ENCODE measurements around the gene COL25A1.
"Not testable (repeated sequence)": the region's sequence is repeated elsewhere in the genome, so short reads cannot be mapped to it uniquely, and the experiment has no call there.

Gene COL25A1

DNA sequence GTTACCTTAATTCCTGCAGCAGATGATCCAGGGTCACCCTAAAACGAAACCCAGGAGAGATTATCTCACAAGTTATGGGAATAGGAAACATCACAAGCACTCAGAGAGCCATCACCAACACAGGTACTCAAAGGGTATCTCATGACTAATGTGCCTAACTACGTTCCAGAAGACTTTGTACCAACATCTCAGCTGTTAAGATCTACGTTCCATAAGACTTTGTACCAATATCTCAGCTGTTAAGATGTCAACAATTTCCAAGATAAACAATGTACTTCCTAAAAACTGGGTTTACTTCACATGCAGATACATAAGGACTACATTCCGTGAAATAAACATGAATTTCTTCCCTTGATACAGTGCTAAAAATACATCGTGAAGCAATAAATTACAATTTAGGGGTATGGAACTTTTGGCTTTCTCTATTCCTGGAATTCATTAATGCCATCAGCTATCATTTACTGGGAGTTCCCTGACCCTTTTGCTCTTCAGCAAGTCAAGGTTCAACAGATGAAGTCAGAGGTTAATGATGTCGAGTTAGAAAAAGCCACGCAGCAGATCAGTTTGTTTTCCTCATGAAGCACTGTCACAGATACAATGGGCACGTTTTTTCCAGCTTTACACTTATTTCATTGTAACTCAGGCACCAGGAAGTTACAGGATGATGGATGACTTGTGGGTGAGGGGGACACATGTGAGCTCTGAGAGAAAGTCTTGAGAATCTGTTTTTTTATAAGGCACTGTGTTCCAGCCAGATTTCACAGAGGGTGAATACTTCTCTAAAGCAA is 412.6 kb downstream of the COL25A1 start:
- Mint-ChIP-seq H3K27ac (no peak overlapping the region), H3K9me3 (no peaks in the 10 kb centered on the region), H3K36me3 (no peaks in the 10 kb centered on the region), H3K4me1 (no peaks in the 10 kb centered on the region), H3K27me3 (no peaks in the 10 kb centered on the region), H3K4me3 (no peak overlapping the region)
- DNase-seq (no peak), ATAC-seq (replicated peaks) (no peak)

DNA sequence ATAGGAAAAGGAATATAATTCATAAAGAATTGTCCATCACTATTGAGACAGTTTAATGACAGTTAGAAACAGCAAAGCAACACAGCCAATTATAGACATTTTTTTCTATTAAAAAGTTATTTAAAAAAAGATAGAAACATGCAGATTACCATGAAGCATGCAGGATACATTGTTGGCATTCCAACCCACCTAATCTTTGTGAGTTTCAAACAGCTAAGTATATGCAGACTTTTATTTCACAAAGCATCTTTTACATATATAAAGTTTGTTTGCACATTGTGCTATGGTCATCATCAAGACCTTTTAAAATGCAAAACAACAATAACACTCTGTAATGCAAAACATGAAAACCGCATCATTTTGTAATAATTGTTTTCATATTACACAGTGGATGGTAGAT is 413.7 kb downstream of the COL25A1 start:
- H3K9me3 Mint-ChIP-seq: no peaks in the 10 kb centered on the region
- no peak for ATAC-seq (replicated peaks)

DNA sequence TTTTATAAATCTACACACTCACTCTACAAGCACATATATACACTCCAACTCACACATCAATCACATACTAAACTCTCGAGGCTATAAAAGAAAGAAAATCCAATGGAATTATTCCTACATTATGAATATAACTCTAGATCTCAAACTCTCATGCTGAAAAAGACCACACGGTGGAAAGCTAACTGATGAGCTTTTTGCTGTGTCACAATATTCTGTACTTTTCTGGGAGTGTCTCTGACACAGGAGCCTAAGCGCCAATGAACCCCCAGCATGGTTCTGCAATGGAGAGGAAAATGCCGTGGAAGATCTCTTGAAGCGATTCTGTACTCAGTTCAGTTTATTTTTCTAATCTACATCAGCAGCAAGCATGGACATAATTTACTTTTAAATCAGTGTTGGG is 415.4 kb downstream of the COL25A1 start:
- Mint-ChIP-seq H3K27ac (no peak overlapping the region), H3K27me3 (no peaks in the 10 kb centered on the region), H3K9me3 (no peaks in the 10 kb centered on the region), H3K4me3 (no peak overlapping the region), H3K4me1 (no peaks in the 10 kb centered on the region), H3K36me3 (no peaks in the 10 kb centered on the region)
- ATAC-seq (replicated peaks) (no peak), DNase-seq (no peak)

More for the DNA sequence above, 413.7 kb downstream of the COL25A1 start:
- DNase-seq: no peak
- no peaks in the 10 kb centered on the region for H3K36me3 Mint-ChIP-seq
- H3K27ac Mint-ChIP-seq: no peak overlapping the region
- no peaks in the 10 kb centered on the region for H3K27me3 Mint-ChIP-seq
- no peak overlapping the region for H3K4me3 Mint-ChIP-seq
- no peaks in the 10 kb centered on the region for H3K4me1 Mint-ChIP-seq

DNA sequence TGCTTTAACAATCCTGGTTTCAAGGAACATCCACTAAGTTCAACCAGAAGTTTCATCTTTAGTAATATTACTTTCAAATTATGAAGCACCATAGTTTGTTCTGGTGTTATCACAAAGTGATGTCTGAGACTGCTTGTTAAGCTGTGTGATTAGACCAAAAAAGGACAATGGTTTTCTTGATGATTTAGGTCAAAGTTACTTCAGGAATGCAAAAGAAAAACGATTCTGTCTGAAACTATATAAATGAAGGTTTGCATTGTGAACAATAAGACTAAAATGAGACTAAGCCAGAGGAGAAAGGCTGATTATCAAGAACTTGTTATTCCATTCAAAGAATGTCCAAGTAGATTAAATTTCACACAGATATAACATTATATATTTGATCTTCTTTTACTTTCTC is 417.2 kb downstream of the COL25A1 start:
- no peaks in the 10 kb centered on the region for H3K9me3 Mint-ChIP-seq
- no peaks in the 10 kb centered on the region for H3K36me3 Mint-ChIP-seq
- H3K27ac Mint-ChIP-seq: no peak overlapping the region
- H3K4me3 Mint-ChIP-seq: no peak overlapping the region
- ATAC-seq (replicated peaks): no peak
- H3K4me1 Mint-ChIP-seq: no peaks in the 10 kb centered on the region
- no peaks in the 10 kb centered on the region for H3K27me3 Mint-ChIP-seq
- no peak for DNase-seq

DNA sequence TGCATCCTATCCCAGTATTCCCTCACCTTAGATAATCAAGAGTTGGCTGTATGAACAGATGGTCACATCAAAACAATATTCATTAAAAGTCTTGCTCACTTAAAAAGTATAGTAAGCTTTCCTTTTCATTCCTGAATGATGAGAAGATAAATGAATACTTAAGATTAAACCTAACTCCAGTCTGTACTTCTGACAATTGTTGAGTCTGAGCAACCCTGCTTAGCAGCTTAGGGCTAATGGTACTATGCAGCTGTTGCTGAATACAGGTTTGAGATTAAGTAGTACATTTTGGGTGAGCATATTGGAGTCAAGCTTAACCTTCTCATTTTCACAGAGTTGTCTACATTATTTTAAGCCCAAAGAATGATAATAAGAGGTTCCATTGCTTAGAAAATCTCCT is 417.9 kb downstream of the COL25A1 start:
- no peaks in the 10 kb centered on the region for H3K9me3 Mint-ChIP-seq
- no peak overlapping the region for H3K27ac Mint-ChIP-seq
- no peak for ATAC-seq (replicated peaks)
- no peaks in the 10 kb centered on the region for H3K4me1 Mint-ChIP-seq
- H3K36me3 Mint-ChIP-seq: no peaks in the 10 kb centered on the region
- H3K4me3 Mint-ChIP-seq: no peak overlapping the region
- DNase-seq: no peak
- no peaks in the 10 kb centered on the region for H3K27me3 Mint-ChIP-seq

DNA sequence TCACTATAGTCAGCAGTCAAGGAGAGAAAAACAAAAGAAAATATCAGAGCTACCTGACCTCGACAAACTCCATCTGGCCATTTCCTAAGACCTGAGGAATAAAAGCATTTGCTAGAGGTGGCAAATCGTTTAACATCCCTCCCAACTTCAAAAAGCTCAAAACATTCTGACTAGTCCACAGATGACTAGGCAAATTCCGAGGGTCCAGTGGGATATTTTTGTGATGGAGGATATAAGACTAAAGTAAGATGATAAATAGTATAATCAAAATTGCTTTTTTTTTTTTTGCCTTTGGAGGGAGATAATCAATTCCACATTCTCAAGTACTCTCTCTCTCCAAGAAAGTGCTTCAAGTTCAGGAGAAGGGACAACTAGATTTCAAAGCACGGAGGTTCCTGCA is 420.5 kb downstream of the COL25A1 start:
- H3K27ac Mint-ChIP-seq: no peak overlapping the region
- no peaks in the 10 kb centered on the region for H3K9me3 Mint-ChIP-seq
- no peak overlapping the region for H3K4me3 Mint-ChIP-seq
- no peaks in the 10 kb centered on the region for H3K4me1 Mint-ChIP-seq
- ATAC-seq (replicated peaks): no peak
- H3K27me3 Mint-ChIP-seq: no peaks in the 10 kb centered on the region
- DNase-seq: no peak
- no peaks in the 10 kb centered on the region for H3K36me3 Mint-ChIP-seq

DNA sequence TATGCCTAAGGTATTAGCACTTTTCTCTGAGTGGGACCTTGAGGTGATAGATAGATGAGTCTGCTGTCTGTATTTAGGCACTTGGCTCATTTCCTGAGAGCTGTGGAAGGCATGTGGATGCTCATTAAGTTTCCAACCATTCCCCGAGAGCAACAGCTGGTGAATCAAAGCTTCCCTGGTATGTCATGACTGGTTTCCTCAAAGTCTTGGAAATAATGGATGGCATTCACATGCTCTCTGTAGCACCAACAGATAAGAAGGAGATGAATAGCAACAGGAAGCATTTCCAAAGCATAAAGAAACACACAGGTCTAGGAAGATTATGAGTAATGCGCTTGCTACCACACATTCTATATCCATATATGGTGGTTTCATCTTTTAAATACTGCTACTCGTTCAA is 421.3 kb downstream of the COL25A1 start:
- Mint-ChIP-seq H3K36me3 (no peaks in the 10 kb centered on the region), H3K4me1 (no peaks in the 10 kb centered on the region), H3K4me3 (no peak overlapping the region), H3K9me3 (no peaks in the 10 kb centered on the region), H3K27me3 (no peaks in the 10 kb centered on the region), H3K27ac (no peak overlapping the region)
- no peak for DNase-seq
- no peak for ATAC-seq (replicated peaks)

DNA sequence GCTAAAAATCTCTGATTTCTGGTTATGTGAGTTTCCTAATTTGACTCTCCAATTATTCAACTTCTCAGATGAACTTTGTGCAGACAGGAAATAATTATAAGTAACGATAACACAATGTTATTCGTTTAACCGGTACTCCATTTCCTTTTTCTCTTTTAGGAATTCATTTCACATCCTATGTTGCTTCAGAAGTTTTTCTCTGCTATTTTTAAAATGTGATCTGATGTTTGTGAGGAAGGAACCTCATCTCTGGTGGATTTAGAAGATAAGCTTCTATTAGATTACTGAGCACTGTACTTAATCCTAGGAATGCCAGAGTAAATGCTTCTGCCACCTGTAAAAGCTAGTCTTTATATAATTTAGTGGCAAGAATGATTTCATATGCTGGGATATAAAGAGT is 423.7 kb downstream of the COL25A1 start:
- H3K36me3 Mint-ChIP-seq: no peaks in the 10 kb centered on the region
- no peak overlapping the region for H3K27ac Mint-ChIP-seq
- no peak for ATAC-seq (replicated peaks)
- no peak for DNase-seq
- H3K4me3 Mint-ChIP-seq: no peak overlapping the region
- H3K9me3 Mint-ChIP-seq: no peaks in the 10 kb centered on the region
- H3K27me3 Mint-ChIP-seq: no peaks in the 10 kb centered on the region
- H3K4me1 Mint-ChIP-seq: no peaks in the 10 kb centered on the region

DNA sequence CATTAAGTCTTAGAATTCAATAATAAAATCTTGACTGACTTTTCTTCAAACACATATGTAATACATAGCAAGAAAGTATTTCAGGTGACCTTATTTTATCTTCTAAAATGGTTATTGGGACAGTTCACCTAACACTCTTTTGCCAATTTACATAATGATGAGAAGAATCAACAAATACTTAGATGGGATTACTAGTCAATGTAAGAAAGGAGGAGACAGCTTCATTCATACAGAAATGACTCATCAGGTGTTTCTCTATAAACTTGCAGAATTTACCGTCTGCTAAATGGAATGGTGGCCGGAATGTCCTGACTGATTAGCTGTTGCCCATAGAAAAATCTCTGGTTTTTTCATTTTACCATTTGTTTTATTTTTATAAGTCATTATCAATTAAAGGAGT is 424.6 kb downstream of the COL25A1 start:
- ATAC-seq (replicated peaks): no peak
- DNase-seq: no peak
- H3K36me3 Mint-ChIP-seq: no peaks in the 10 kb centered on the region
- no peak overlapping the region for H3K4me3 Mint-ChIP-seq
- no peaks in the 10 kb centered on the region for H3K27me3 Mint-ChIP-seq
- no peak overlapping the region for H3K27ac Mint-ChIP-seq
- no peaks in the 10 kb centered on the region for H3K9me3 Mint-ChIP-seq
- no peaks in the 10 kb centered on the region for H3K4me1 Mint-ChIP-seq

DNA sequence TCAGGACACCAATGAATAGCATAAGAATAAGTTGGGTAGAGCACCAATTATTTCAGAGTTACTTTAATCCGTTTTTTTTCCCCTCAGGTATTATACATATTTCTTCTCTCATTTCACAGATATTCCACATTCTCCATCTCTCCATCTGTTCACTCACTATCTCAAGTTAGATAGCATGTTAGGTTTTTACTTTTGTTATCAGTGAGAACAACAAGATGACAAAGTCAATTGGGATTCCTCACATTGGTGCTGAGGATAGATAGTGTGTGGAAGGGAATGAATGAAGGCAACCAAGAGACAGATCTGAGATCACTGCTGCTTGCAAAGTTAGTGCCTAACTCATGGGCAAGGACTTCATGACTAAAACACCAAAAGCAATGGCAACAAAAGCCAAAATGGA is 427.7 kb downstream of the COL25A1 start:
- Mint-ChIP-seq H3K4me1 (no peaks in the 10 kb centered on the region), H3K36me3 (no peaks in the 10 kb centered on the region), H3K27me3 (no peaks in the 10 kb centered on the region), H3K4me3 (no peak overlapping the region), H3K9me3 (no peaks in the 10 kb centered on the region), H3K27ac (no peak overlapping the region)
- DNase-seq (no peak), ATAC-seq (replicated peaks) (no peak)

DNA sequence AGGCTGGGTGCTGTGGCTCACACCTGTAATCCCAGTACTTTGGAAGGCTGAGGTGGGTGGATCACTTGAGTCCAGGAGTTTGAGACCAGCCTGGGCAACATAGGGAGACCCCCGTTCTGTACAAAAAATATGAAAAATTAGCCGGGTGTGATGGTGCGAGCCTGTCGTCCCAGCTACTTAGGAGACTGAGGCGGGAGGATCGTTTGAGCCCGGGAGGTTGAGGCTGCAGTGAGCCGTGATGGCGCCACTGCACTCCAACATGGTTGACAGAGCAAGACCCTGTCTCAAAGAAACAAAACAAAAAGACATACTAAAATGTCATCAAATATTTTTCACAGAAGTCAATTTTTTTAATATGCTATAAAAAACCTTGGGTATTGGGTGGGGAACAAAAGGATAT is 432.5 kb downstream of the COL25A1 start:
- not testable (repeated sequence) for H3K36me3 Mint-ChIP-seq; DNase-seq; H3K9me3 Mint-ChIP-seq; ATAC-seq (replicated peaks); H3K4me3 Mint-ChIP-seq; H3K27ac Mint-ChIP-seq; H3K4me1 Mint-ChIP-seq
- H3K27me3 Mint-ChIP-seq: peaks cover 10 to 20% of the 10 kb centered on the region in 2 donors

DNA sequence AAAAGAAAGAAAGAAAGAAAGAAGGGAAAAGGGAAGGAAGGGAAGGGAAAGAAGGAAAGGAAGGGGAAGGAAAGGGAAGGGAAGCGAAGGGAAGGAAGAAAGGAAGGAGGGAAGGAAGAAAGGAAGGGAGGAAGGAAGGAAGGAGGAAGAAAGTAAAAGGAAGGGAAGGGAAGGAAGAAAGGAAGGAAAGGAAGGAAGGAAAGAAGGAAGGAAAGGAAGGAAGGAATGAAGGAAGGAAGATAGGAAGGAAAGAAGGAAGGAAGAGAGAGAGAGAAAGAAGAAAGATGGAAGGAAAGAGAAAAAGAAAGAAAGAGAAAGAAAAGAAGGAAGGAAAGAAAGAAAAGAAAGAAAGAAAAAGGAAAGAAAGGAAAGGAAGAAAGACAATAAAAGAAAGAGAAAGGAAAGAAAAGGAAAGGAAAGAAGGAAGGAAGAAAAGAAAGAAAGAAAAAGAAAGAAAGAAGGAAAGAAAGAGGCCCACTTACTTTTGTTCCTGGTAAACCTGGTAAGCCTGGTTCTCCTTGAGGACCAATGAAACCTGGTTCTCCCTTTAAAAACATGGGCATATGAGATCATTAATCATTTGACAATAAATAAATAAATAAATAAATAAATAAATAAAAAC is 433.7 kb downstream of the COL25A1 start:
- Mint-ChIP-seq H3K27me3 (peaks cover 10 to 20% of the 10 kb centered on the region in 2 donors), H3K9me3 (no peaks in the 10 kb centered on the region), H3K4me1 (no peaks in the 10 kb centered on the region), H3K27ac (no peak overlapping the region), H3K4me3 (no peak overlapping the region), H3K36me3 (no peaks in the 10 kb centered on the region)
- no peak for DNase-seq
- no peak for ATAC-seq (replicated peaks)

DNA sequence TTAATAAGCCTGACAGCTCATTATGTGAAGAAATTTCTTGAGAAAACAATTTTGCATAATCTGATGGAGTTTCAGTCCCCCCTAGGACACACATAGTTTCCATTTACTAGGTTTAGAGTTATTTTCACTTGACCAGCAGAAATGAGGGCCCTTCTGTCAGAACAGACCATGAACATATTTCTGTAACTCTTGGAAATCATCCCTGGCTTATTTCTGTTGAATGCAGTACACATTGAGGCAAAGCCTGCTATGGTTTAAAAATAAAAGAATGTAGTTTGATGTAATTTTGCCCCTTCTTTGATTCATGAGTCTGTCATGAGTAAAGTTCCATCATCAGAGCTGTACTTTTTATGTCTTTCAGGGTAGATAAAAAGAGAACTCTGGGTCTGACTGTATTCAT is 435.0 kb downstream of the COL25A1 start:
- ATAC-seq (replicated peaks) (no peak), DNase-seq (no peak)
- no peaks in the 10 kb centered on the region for H3K36me3 Mint-ChIP-seq
- H3K27ac Mint-ChIP-seq: no peak overlapping the region
- H3K9me3 Mint-ChIP-seq: no peaks in the 10 kb centered on the region
- H3K4me3 Mint-ChIP-seq: no peak overlapping the region
- H3K27me3 Mint-ChIP-seq: peaks cover 10 to 20% of the 10 kb centered on the region in 2 donors
- no peaks in the 10 kb centered on the region for H3K4me1 Mint-ChIP-seq

DNA sequence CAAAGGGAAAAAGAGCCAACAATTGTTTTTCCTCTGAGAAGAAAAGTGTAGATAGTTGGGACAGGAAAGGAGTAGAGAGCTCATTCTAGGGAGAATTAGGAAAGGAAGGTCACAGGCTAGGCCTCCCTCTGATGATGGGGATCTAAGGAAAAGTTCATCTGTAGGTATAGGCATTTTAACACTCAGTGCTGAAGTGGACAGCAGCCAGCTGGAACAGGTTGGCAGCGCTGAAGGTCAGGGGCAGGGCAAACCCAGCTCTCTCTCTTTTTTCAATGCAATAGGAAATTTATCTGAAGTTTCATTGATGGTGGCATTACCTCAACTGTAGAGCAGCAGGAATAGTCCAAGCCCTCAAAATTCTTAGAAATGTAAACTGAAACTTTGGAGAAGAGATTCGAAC is 441.1 kb downstream of the COL25A1 start:
- H3K4me1 Mint-ChIP-seq: no peaks in the 10 kb centered on the region
- no peak for DNase-seq
- H3K9me3 Mint-ChIP-seq: no peaks in the 10 kb centered on the region

DNA sequence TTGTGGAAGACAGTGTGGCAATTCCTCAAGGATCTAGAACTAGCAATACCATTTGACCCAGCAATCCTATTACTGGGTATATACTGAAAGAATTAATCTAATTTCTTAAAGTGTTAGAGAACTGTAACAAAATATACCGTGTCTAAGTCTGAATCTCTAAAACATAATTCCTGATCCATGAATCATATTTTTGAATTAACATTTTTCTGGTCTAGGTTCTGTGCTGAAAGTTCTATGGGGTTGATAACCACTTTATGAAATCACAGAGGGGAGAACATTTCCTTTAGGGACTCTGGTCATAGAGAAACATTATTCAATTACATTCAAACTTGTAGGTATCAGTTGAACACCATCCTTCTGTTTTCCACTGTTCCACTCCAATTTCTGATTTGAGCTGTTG is 447.7 kb downstream of the COL25A1 start:
- no peak for ATAC-seq (replicated peaks)
- no peak for DNase-seq
- Mint-ChIP-seq H3K27ac (no peak overlapping the region), H3K4me1 (peaks cover 4 to 13% of the 10 kb centered on the region in 2 donors), H3K9me3 (no peaks in the 10 kb centered on the region), H3K4me3 (no peak overlapping the region), H3K27me3 (no peaks in the 10 kb centered on the region), H3K36me3 (no peaks in the 10 kb centered on the region)

More for the DNA sequence above, 441.1 kb downstream of the COL25A1 start:
- no peak overlapping the region for H3K4me3 Mint-ChIP-seq
- H3K36me3 Mint-ChIP-seq: no peaks in the 10 kb centered on the region
- ATAC-seq (replicated peaks): no peak
- H3K27me3 Mint-ChIP-seq: no peaks in the 10 kb centered on the region
- H3K27ac Mint-ChIP-seq: no peak overlapping the region
